Fibroblast of skin of abdomen (primary cell): ENCODE measurements around the gene ME3.
A peak's percentile ranks its signal among the peaks of the same experiment; 100 is the strongest.
"Not testable (repeated sequence)": the region's sequence is repeated elsewhere in the genome, so short reads cannot be mapped to it uniquely, and the experiment has no call there.

Experiments
- DNase-seq: peaks from one replicate; pipeline ENCODE4 v3.0.0-alpha.2; 2013

ME3 gene

DNA sequence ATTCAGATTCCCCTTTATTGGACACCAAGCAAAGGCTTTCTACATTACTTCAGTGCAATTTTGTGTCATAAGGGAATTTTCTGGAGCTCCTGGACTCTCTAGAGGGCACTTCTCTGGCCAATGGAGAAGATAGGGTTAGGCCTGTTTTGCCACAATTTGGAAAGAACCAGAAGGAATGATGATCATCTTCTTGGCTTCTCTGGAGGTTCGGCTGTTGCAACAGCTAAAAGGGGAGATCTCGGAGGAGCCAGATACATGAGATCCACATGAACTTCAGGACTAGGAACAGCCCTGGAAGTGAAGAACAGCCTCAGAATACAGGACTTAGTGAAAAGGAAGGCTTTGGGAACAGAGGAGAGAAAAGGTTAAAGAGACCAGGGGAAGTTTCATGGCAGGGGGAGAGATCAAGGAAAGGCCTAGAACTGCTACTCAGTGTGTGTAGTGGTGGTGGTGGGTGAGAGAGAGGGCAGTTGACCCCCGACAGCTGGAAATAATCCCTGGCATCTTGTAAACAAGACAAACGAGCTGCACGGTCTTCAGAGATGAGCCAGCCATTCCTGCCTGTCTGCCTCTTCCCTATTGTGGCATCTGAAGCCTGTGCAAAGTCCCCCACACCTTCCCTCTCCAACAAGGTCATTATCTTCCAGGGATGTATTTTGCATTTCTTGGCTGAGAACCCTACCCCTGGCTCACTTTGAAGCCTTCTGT is 214.0 kb downstream of the ME3 start:
- no peak for DNase-seq

DNA sequence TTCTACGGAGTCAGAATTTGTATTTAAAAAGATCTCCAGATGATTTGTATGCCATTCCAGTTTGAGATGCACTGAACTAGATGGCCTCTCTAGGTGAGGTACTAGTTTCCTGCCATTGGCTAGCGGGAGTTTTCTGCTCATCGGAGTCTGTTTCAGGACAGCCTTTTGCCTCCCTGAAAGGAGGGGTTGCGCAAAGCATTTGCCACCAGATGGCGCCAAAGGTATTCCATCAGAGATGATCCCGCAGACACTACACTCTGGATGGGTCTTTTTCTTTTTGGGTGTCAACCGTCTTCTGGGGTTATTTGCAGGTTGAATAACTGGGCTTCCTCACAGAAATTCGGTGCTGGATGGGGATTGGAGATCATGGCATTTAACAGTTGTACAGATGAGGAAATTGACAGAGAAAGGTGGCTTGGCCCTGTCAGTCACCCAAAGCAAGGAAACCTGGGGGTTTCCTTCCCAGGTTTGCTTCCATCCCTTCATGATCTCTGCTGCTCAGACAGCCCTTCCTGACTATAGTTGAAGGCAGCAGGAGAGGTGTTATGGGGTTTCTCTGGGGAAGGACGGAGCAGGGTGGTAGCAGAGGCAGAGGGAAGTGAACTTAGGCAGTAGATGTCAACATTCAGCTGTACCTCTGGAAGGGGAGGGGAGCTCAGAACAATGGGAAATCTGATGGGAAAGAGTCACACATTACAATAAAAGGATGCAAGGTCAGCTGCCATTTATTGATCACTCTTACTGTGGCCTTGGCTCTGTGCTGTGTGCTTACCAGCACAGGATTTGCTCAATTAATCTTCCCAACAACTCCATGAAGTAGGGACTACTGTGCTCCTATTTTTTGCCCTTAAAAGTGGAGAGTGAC is 216.1 kb downstream of the ME3 start:
- peak; percentile 77 for DNase-seq

DNA sequence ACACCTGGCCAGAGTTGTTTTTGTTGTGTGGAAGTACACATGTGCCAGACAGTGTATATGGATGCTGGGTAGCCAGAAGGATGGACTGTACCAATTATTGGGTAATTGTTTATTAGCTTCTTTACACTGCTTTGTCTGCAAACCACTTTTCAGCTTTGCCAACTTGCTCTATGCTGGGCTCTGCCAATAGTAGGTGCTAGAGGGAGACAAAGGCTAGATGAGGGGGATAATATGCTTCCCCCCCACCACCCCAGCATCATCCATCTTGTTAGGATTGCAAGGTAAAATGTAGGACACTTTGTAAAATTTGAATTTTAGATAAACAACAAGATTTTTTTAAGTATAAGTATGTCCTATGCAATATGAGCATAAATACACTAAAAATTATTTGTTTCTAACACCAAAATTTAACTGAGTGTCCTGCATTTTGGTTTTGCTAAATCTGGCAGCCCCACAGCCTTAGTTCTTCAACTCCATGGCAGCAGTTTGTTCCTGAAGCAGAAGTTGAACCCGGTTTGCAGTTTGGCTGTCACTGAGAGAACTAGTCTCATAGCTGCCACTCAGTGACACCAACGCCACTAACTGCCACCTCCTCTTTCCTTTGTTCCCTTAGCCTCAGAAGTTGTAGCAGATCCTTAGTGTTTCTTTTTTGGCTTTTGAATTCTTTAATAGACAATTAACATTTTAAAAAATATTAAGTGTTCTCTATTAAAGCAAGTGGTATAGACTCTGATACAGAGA is 219.0 kb downstream of the ME3 start:
- DNase-seq: no peak

DNA sequence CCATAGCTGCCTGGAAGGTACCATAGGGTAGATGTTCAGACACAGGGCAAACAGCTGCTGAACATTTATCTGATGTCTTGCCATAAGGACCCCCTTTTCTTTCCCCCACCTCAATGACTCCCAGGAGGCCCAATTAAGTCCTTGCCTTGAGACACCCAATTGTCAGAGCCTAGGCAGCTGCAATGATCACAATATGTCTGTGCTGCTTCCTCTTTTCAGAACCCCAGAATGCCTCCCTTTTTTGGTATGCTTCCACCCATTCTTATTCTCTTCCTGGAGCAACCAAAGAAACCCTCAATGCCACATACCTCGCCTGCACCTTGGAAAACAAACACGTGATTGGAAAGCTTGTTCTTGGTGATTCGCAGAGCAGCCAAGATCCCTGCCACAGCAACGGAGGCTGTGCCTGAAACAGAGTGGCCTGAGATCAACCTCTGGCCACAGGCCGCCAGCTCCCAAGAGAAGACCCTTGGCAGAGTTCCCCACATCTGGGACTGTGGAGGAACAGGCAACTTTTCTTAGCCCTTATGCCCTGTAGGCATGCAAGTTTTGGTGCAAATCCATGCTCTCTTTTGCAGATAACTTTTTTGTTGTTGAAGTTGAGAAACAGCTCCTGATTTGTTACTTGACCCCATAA is 222.3 kb downstream of the ME3 start:
- no peak for DNase-seq

DNA sequence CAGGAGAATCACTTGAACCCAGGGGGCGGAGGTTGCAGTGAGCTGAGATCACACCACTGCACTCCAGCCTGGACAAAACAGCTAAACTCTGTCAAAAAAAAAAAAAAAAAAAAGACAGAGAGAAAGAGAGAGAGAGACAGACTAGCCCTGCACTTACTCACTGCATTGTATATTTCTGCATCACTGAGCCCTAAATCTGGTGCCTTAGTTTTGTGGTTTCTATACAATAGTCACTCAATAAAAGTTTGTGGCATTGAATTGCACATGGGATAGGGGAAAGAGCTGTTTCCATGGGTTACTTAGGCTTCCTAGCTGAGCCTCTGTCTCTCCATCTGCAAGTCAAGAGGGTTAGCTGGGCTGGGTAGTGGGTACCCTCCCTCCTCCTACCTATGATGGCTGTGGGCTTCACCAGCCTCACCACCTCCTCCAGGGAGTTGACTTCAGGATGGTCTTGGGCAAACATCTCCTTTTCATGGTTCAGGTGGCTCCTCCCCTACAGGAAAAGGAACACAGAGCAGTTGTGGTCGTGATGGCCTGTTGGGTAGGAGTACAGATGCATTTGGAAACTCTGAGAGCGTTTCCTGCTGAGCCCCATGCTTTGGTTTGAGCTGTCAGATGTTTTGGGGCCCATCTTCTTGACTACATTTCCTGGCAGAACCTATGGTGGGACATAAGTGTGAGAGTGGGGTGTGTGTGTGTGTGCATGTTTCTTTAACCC is 224.5 kb downstream of the ME3 start:
- no peak for DNase-seq

DNA sequence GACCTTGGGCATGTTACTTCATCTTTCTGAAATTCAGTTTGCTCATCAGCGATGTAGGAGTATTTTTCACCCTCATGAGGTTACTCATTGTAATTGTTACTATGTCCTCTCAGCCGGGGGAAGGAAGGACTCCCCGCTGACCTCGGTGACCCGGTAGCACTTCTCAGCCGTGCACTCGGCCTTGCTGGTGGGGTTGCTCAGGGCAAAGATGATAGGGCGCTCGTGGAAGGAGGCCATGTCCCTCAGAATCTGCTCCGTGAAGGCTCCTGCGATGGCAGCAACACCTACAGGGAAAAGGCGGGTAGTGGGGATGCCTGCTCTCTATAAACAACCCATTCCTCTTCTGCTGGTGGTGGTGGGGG is 225.5 kb downstream of the ME3 start:
- DNase-seq: no peak

DNA sequence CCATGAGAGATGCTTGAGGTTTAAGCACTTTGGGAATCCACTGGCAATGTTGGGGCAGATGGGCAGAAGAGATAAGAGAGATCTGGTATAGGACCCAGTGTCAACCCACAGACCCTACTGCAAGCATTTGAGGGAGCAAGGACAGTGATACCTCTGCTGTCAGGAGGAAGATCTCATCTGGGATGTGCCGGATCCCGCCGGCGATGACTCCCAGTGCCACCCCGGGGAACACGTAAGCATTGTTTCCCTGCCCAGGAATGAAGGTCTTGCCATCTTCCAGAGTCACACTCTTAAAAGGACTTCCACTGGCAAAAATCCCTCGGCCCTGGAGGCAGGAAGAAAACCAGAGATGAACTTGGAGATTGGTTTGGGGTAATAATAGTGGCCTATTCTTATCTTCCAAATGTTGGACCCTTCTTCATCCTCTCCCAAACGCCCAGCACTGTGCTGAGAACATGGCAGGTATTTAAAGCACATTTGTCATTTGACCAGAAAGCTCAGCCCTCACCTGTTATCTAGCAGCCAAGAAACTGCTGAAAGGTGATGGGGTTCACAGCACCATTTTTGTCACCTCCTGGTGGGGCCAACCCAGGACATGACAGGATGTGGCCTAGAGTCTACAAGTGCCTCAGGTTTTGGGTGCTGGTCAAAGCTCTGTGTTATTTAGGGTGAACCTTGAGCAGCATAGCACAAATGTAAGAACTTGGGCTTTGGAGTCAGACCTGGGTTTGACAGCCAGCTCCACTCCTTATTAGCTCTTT is 226.1 kb downstream of the ME3 start:
- no peak for DNase-seq

DNA sequence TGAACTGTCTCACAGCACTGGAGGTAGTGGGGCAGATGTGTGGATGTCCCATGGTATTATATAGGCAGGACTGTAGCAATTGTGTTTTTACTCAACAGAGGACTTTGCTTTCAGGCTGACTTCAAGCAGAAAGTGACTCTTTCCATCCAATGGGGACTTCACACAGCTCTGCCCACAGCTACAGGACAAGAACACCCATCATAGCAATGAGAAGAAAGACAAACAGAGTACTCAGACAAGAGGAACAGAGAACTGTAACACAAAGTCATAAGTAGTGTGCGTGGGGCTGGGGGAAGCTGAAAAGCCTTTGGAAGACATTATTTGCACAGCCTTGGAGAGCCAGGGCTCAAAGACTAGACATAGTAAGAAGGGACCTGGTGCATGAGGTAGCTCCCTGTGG is 227.4 kb downstream of the ME3 start:
- DNase-seq: no peak

DNA sequence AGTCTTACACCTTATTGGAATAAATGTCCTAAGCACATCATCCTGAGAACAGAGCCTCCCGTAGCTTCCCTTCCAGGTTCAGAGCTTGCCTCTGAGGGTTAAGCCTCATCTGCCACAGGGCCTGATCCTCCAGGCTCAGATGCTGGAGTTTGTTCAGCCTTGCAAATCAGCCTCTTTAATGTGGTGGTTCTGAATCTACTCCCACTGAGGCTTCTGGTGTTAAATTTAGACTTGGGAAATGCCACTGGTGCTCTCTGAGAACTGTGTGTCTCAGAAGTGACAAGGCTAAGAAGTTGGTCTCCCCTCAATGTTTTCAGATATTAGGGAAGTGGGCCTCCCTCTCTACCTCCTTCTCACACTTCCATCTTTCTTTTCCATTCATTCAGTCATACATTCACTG is 229.0 kb downstream of the ME3 start:
- no peak for DNase-seq

DNA sequence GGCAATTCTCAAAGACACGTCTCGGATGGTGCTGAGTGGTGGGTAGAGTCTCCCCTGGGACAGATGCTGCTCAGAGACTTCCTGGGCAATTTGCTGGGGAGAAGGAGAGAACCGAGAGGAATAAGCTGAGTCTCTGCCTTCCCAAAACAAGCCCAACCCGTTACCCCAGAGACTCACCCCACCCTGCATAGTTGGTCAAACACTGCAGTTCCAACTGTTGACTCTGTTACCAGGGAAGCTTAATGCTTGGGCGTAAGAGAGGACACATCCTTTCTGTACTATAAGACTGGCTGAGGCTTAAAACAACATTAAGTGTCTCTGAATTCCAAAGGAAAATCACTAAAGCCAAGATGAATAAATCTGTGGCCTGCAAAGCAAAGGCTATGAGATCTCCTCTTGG is 229.6 kb downstream of the ME3 start:
- no peak for DNase-seq

DNA sequence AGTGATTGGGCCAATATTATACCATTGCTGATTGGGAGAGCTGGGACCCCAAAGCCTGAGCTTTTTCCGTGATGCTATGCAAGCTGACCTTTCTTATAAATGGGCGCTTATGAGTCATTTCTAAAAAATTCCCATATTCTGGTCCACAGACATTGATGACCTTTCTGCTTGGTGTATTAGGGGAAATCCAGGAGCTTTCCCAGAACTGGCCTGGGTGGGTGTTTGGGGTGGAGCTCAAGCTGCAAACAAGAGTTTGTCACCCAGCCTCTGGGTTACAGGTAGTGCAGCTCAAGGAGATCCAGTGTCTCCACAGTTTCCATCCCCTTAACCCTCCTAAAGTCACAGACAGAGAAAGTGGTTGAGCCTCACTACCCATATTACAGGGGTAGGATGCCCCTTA is 230.0 kb downstream of the ME3 start:
- peak; percentile 17 for DNase-seq

DNA sequence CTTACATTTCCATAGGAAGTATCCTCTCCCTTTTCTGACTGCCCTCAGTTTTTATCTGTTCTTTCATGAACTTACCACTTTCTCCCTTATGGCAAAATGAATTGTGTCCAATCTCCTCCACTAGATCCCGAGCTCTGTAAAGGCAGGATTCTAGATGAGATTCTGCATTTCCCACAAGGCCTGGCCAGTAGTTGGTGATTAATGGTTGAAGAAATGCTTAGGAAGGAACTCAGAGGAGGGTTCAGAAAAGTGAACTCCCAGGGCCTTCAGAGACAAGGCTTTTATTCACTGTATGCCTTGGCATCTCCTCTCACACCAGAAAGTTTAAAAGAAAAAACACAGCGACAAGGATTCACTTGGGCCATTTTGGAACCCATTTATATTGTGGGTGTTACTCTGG is 231.6 kb downstream of the ME3 start:
- no peak for DNase-seq

DNA sequence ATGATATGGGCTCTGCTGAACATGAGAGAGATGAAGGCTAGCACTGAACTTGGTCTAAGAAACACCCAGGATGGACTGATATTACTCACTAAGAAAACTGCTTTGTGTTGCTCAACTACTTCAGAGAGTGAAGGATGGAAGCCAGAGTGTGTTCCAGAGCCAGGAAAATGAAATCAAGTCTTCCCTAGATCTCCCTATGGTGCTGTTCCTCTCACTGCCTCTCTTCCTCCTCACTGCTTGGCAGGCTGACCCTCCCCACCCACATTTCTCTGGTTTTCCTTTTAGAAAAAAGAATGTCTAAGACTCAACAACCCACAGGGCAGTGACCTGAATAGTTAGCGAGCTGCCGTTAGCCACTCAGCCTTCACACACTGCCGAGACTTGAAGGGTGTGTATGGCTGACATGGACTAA is 232.1 kb downstream of the ME3 start:
- DNase-seq: peak; percentile 57

DNA sequence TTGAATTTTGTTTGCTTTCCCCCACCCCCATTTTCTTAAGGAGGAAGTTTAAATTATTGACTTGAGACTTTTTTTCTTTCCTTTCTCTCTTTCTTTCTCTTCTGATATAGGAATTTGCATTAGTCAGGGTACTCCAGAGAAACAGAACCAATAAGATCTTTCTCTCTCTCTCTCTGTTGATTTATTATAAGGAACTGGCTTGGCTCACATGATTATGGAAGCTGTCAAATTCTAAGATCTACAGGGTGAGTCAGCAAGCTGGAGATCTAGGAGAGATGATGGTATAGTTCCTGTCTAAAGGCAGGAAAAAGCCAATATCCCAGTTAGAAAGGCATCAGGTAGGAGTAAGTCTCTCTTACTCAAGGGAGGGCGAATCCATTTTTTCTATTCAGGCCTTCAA is 233.7 kb downstream of the ME3 start:
- DNase-seq: peak; percentile 81

DNA sequence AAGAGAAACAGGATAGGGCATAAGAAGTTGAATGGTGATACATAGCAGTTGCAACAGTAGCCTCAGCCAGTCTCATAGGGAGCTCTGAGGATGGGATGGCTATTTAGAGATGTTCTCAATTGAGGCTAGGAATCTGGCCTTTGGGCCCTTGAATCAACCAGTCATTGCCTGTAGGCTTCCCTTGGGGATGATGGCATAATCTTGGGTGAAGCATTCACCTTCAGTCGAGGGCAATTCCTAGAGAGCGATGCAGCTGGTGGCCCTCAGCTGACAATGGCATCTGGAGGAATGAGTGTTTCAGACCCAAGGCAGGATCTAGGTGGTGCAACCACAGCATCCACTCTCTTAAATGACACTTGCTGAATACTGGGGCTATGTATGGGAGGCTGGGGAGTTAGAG is 236.7 kb downstream of the ME3 start:
- no peak for DNase-seq

DNA sequence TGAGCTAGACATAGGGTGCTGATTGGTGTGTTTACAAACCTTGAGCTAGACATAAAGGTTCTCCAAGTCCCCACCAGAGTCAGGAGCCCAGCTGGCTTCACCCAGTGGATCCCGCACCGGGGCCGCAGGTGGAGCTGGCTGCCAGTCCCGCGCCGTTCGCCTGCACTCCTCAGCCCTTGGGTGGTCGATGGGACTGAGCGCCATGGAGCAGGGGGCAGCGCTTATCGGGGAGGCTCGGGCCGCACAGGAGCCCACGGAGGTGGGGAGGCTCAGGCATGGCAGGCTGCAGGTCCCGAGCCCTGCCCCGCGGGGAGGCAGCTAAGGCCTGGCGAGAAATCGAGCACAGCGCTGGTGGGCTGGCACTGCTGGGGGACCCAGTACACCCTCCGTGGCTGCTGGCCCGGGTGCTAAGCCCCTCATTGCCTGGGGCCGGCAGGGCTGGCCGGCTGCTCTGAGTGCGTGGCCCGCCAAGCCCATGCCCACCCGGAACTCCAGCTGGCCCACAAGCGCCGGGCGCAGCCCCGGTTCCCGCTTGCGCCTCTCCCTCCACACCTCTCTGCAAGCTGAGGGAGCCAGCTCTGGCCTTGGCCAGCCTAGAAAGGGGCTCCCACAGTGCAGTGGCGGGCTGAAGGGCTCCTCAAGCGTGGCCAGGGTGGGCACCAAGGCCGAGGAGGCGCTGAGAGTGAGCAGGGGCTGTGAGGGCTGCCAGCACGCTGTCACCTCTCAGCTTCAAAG is 238.9 kb downstream of the ME3 start:
- DNase-seq: not testable (repeated sequence)

DNA sequence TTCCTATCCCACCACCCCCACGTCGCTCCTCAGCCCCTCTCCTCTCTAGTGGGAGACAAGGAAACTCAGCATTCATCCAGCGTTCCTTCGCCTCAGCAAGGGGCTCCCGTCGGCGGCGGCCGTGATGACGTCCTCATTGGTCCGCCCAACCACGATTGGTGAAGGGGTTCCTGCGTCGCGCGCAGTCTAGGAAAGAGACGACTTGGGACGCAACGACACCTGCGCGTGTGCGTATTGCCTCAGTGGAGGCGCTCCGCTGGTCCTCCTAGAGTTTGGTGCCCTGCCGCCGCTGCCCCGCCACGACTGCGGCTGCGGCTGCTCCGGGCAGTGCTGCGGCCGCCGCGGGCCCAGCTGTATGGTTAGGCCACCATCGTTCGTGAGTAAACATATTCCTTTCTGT is 241.2 kb downstream of the ME3 start:
- DNase-seq: no peak

DNA sequence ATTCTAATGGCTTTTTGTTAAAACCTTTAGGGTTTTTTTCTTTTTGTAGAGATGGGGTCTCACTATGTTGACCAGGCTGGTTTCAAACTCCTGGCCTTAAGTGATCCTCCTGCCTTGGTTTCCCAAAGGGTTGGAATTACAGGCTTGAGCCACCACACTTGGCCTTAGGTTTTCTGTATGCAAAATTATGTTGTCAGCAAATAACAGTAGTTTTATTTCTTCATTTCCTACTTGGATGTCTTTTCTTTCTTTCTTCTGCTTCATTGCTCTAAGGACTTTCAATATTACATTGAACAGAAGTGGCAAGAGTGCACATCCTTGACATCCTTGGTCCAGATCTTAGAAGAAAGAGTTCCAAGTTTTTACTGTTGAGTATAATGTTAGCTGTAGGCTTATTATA is 245.0 kb downstream of the ME3 start:
- DNase-seq: no peak

DNA sequence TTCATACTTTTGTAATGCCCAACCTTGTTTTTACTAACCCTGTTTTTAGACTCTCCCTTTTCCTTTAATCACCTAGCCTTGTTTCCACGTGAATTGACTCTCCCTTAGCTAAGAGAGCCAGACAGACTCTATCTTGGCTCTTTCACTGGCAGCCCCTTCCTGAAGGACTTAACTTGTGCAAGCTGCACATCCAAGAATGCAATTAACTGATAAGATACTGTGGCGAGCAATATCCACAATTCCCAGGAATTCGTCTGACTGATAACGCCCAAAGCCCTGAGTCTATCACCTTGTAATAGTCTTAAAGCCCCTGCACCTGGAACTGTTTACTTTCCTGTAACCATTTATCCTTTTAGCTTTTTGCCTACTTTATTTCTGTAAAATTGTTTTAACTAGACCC is 248.9 kb downstream of the ME3 start:
- DNase-seq: not testable (repeated sequence)

DNA sequence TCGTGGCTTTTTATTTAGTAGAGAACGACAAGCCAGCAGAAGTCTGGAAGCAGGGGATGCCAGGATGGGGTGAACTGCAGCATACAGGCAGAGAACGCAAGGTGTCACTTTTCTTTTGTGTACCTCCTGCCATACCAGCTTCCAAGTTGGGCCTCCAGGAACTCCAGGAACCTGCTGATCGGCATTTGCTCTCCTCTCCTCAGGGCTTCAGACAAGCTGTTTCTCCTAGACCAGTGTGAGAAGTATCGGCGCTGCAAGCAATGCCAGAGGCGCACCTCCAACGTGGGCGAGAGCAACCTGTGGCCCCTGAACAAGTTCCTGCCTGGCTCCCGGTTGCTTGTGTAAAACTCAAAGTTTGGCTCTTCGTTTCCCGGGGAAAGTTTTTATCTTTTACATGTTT is 250.0 kb downstream of the ME3 start:
- no peak for DNase-seq

DNA sequence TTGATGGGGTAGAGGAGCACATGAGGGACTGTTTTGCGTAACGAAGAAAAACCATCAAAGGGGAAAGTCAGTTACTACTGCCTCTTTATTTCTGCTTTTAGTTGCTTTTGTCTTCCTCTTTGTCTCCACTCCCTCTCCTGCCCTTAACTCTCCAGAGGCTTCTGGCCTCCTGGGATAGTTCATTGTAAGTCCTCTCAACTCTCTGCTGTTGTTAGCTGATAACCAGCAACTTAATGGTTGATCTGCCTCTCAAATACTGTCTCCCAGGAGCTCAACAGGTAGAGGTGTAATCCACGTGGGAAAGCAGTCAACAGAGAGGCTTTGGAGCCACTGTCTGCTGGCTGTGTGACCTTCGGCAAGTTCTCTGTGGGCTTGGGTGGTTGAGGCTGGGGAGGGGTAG is 250.5 kb downstream of the ME3 start:
- DNase-seq: no peak
